ENCODE measurements around the gene GNE. TPM values are rescaled to one million over a fixed set of nuclear protein-coding genes. Genes with fewer than 3 reads are reported as not detected.

GNE gene
- polyA plus RNA-seq, 1 experiment, result 14.7 TPM

DNA sequence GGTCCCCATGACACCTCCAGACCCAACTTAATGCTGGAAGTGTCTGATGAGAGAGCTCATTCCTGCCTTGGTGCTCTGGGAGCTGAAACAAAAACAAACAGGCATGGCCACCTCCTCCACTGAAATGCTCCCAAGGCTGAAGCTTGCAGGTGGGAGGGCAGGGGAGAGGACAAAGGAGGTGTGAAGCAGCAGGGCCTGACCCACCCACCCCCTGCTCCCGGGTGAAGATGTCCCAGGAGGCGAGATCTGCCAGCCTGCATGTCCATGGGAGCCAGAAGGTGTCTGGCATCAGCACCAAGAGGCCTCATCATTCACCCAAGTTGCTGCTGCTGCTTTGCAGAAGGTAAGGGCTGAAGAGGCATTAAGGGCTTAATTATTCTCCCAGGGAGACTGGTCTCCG, 93.3 kb downstream of the GNE start:
- Histone ChIP-seq H3K4me3 (ENCODE audit: low read depth, low read length) (no peak overlapping the region), H3K27me3 (ENCODE audit: control insufficient read depth, insufficient read depth, low read length) (no peaks in the 10 kb centered on the region), H3K36me3 (ENCODE audit: control insufficient read depth, insufficient read depth, low read length) (no peaks in the 10 kb centered on the region; the same call in 1 of the 2 replicates)
- CTCF ChIA-PET, result interaction anchor here (0.6 to 7.4 kb wide), 15 partner anchors 8 to 210 kb away, joined by 3 to 77 read pairs (median 7); partner anchors contain the start of genes CLTA and GLIPR2
- no peak for DNase-seq (ENCODE audit: low read depth)
- no peak for TF ChIP-seq CTCF (IDR thresholded peaks at IDR 0.05; ENCODE audit: insufficient read depth, low read depth, low read length)
- POLR2A ChIA-PET, result no interaction called here

Small RNA genes within 50 kb of the gene (small RNA-seq; reads per million reads assigned to genes)
- not detected for gene RNU4-53P (ENCODE audit: insufficient read length, low read depth, low replicate concordance)

Other genes starting within 250 kb of the GNE start
- 59.8 and 72.8 TPM in 2 replicates for gene RECK, start 221.5 kb downstream of the GNE start, polyA plus RNA-seq (2011; rRNA removed)
- 23.7 and 26.3 TPM in 2 replicates for gene GLIPR2, start 121.7 kb downstream of the GNE start, polyA plus RNA-seq (2011; rRNA removed)
- 0.51 and 1.7 TPM in 2 replicates for gene CCIN, start 89.1 kb downstream of the GNE start, polyA plus RNA-seq (2011; rRNA removed)
- 197 and 212 TPM in 2 replicates for gene CLTA, start 67.5 kb downstream of the GNE start, polyA plus RNA-seq (2011; rRNA removed)
- 14.3 and 20.0 TPM in 2 replicates for gene RNF38, start 141.8 kb upstream of the GNE start, polyA plus RNA-seq (2011; rRNA removed)

Data from BJ (cell line).